Measurements from ENCODE around the gene KRT74. TPM values are rescaled to one million over a fixed set of nuclear protein-coding genes. Genes with fewer than 3 reads are reported as not detected.

Gene KRT74
- total RNA-seq, 1 donor, result not detected

DNA sequence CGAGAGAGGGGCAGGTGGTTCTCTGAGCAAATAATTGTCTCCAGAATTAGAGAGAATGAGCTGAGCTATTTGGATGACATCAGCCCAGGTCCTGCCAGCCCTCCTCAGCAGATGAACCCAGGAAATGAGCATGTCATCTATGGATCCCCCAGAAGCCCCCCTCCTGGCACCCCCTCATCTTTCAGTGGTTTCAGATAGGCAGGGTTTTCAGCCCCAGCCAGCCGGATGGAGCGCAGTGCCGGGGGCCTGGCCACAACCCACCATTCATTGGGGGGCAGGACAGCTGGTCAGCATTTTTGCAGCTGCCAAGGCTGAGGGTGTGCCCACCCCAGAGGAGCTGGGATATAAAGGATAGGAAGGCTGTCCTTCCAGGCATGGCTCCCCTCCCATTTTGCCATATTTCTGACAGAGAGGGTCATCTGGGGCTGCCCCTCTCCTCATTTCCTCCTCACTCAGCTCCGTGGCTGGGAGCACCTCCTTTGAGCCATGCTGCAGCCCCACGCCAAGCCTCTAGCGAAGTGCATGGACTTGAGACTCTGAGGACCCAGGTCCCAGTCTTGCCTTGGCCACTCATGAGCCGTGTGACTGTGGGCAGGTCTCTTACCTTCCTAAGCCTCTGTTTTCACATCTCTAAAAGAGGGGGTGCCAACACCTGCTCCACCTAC is 14.7 kb downstream of the KRT74 start:
- TF ChIP-seq CTCF (IDR thresholded peaks at IDR 0.05; ENCODE audit: insufficient read depth, low read length), result no peak
- DNase-seq (ENCODE audit: low read depth), result no peak
- H3K4me3 ChIP-seq (ENCODE audit: low read depth, low read length), result no peak overlapping the region

DNA sequence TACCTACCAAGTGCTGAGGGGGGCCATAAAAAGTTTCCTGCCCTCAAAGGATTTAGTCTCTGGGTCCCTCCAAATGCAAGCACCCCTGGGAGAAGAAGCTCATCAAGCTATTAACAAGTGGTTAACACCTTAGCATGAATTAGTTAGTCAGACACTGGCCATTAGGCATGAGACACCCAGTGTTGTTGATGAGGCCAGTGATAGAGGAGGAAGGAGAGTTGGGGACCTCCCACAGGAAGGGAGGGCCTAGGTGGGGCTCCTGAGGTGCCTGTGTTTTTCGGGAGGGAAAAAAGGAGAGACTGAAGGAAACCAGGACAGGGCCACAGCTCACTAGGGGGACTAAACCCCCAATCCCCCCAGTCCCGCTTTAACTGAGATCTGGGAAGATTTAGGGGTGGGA is 16.2 kb downstream of the KRT74 start:
- no peak for DNase-seq (ENCODE audit: low read depth)
- TF ChIP-seq CTCF (IDR thresholded peaks at IDR 0.05; ENCODE audit: insufficient read depth, low read length), result no peak

GRCh38 chr12:52555577-52555976 is 18.1 kb downstream of the KRT74 start:
- no peak overlapping the region for H3K4me3 ChIP-seq (ENCODE audit: low read depth, low read length)
- no peak for DNase-seq (ENCODE audit: low read depth)
- no peak for TF ChIP-seq CTCF (IDR thresholded peaks at IDR 0.05; ENCODE audit: insufficient read depth, low read length)

More for the DNA sequence above, 16.2 kb downstream of the KRT74 start:
- no peak overlapping the region for H3K4me3 ChIP-seq (ENCODE audit: low read depth, low read length)

DNA sequence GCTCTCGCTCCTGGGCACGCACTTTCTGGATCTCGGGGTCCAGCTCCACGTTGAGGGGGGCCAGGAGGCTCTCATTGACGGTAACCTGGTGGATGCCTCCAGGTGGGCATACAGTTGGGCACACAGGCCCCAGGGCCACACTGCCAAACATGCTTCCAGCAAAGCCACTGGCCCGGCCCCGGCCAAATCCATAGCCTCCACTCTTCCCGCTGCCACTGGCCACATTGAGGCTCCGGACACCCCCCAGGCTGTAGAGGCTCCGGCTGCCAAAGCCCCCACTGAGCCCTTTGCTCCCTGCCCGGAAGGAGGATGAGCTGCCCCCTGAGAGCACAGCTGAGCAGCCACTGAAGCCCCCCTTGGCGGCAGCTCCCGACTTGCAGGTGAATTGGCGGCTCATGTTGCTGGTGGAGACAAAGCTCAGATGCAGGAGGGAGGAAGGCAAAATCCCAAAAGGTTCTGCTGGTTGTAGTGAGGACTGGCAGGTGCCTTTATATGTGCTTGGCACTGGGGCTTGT is 20.9 kb downstream of the KRT74 start, which contains the start of gene KRT71:
Gene KRT71 (minus strand): TSS at position 465 of the 515 bp plus-strand sequence. CDS start 68 bp downstream, at position 397.
- no peak within 1 kb of the TSS for H3K4me3 ChIP-seq (ENCODE audit: low read depth, low read length)
- DNase-seq (ENCODE audit: low read depth), result no peak
- TF ChIP-seq CTCF (IDR thresholded peaks at IDR 0.05; ENCODE audit: insufficient read depth, low read length), result no peak

GRCh38 chr12:52552055-52552454 is 21.6 kb downstream of the KRT74 start:
- DNase-seq (ENCODE audit: low read depth), result no peak
- H3K4me3 ChIP-seq (ENCODE audit: low read depth, low read length), result no peak overlapping the region
- TF ChIP-seq CTCF (IDR thresholded peaks at IDR 0.05; ENCODE audit: insufficient read depth, low read length), result no peak

DNA sequence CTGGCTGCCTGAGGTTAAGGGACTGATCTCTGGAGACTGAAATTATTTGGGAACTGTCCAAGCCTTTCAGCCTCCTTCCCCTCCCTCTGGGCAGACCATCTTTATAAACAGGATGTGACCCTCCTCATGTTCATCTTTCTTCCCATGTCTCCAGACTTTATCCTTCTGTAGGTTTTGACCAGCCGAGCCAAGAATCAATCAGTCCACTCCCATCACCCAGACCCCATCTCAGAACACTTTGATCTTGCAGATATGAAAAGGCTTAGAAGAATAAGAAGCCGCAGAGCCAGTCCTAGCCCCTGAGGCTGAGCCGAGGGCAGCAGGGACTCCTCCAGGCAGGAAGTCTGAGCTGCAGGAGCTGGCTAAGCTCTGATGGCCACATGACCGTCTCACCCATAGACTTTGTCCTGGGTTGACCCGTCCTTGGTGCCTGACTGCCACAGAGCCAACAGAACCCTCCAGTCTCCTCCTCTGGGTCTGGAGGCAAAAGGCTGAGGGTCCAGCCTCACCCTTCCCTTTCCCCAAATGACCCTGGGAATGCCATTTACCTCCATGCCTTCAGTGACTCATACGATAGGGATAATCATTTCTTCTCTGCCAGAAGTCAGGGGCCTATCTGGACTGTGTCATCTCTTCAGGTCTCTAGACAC is 22.3 kb downstream of the KRT74 start:
- H3K4me3 ChIP-seq (ENCODE audit: low read depth, low read length), result no peak overlapping the region
- no peak for TF ChIP-seq CTCF (IDR thresholded peaks at IDR 0.05; ENCODE audit: insufficient read depth, low read length)
- DNase-seq (ENCODE audit: low read depth), result no peak
